Body of pancreas (tissue), 4 donors: Measurements from ENCODE around the gene VPS26B. TPM values are rescaled to one million over a fixed set of nuclear protein-coding genes. Genes with fewer than 3 reads are reported as not detected.
"Not testable (repeated sequence)": the region's sequence is repeated elsewhere in the genome, so short reads cannot be mapped to it uniquely, and the experiment has no call there.

Experiments
- ATAC-seq: fragments of 150-250 bp; one replicate; pipeline ENCODE4 v1.9.1; 2016
- DNase-seq, 4 donors: peaks; one replicate each; pipeline ENCODE4 v3.0.0-alpha.2; 2019
- H3K27ac ChIP-seq, 4 donors: fragments of 200-600 bp; sonication (generic); 1 replicate in 3 of 4; 2 replicates in 1 of 4; pipeline versions ENCODE4 v1.5.1 to v1.6.1; 2016 to 2019; ENCODE audit warnings: mild to moderate bottlenecking in 1 of 4, mixed read lengths in 1 of 4, moderate library complexity in 1 of 4
- H3K27me3 ChIP-seq, 2 donors: fragments of 200-600 bp; sonication (generic); one replicate each; pipeline ENCODE4 v1.6.0; 2016; ENCODE audit warnings: mild to moderate bottlenecking in 1 of 2
- H3K36me3 ChIP-seq, 2 donors: fragments of 200-600 bp; sonication (generic); replicated peaks in 1 of 2; 2 replicates each; pipeline ENCODE4 v1.5.1; 2016; ENCODE audit warnings: low read depth in 2 of 2; ENCODE audit not compliant: insufficient read depth in 1 of 2
- H3K4me1 ChIP-seq: fragments of 200-600 bp; sonication (generic); one replicate; pipeline ENCODE4 v1.6.0; 2016
- H3K4me3 ChIP-seq, 2 donors: fragments of 200-600 bp; sonication (generic); 1 replicate in 1 of 2; 2 replicates in 1 of 2; pipeline ENCODE4 v1.5.1; 2016 to 2019
- H3K9me3 ChIP-seq, 3 donors: fragments of 200-600 bp; sonication (generic); 1 replicate in 2 of 3; 2 replicates in 1 of 3; pipeline ENCODE4 v1.5.1; 2016
- CTCF ChIP-seq, 7 experiments: fragments of 450-650 bp in 4 of 7; fragments of 200-600 bp in 3 of 7; sonication (generic) in 3 of 7; IDR thresholded peaks; one replicate each; pipeline ENCODE4 v1.5.1; 2016 to 2019; ENCODE audit warnings: antibody characterized with exemption in 7 of 7
- POLR2A ChIP-seq, 3 donors: fragments of 450-650 bp; IDR thresholded peaks; one replicate each; pipeline ENCODE4 v1.6.1; 2016; ENCODE audit warnings: antibody characterized with exemption in 3 of 3, mild to moderate bottlenecking in 2 of 3
- WGBS, 2 donors: methylation state at CpG; one replicate each; pipeline ENCODE4 v1.1.5; 2017; 5-methylcytosine and 5-hydroxymethylcytosine counted together
- intact Hi-C: fragments of 100-400 bp; cut with DNase I; formaldehyde crosslinking; loops from one replicate; pipeline ENCODE4 v1.15.1; 2023
- total RNA-seq, 2 donors: library from RNA; depleted of rRNA; stranded (reverse); fragments of >200 nt; gene quantifications; one replicate each; pipeline ENCODE4 v1.1.0, GENCODE V29; 2016

The VPS26B gene
- total RNA-seq, 2 donors from 2014 or later: 23.7 to 34.8 TPM

- ATAC-seq (no peak), DNase-seq (no peak)
- Histone ChIP-seq H3K4me1 (peaks cover 17% of the 10 kb centered on the region), H3K27me3 (peaks cover 0 to 21% of the 10 kb centered on the region in 2 donors), H3K4me3 (no peak overlapping the region), H3K9me3 (no peaks in the 10 kb centered on the region), H3K27ac (no peak overlapping the region), H3K36me3 (no peaks in the 10 kb centered on the region)
- 83 to 87% methylated on average over 4 of the region's 4 CpGs for WGBS, 2 donors
- no peak for TF ChIP-seq POLR2A (IDR thresholded peaks at IDR 0.05)
- TF ChIP-seq CTCF (IDR thresholded peaks at IDR 0.05): no peak
- intact Hi-C loops: no loop called here
Observed at GRCh38 chr11:134278356-134278755, 53.9 kb downstream of the VPS26B start.

- DNase-seq, ATAC-seq: not testable (repeated sequence)
- WGBS, 2 donors: 70% methylated on average over 11 of the region's 17 CpGs; no CpG with 5 or more reads in 1 of the 2 donors
Observed at GRCh38 chr11:134281635-134282034, 57.2 kb downstream of the VPS26B start.

GRCh38 chr11:134282121-134283045 is 57.9 kb downstream of the VPS26B start:
- Histone ChIP-seq H3K27ac (no peak overlapping the region), H3K9me3 (no peaks in the 10 kb centered on the region), H3K4me1 (no peaks in the 10 kb centered on the region), H3K27me3 (peaks cover 0 to 4% of the 10 kb centered on the region in 2 donors), H3K4me3 (no peak overlapping the region), H3K36me3 (no peaks in the 10 kb centered on the region)
- no peak for ATAC-seq
- 74 to 75% methylated on average over 20 to 22 of the region's 22 CpGs for WGBS, 2 donors
- no peak for DNase-seq
- intact Hi-C loops: no loop called here
- TF ChIP-seq CTCF (IDR thresholded peaks at IDR 0.05) (no peak), POLR2A (IDR thresholded peaks at IDR 0.05) (no peak)

More at GRCh38 chr11:134281635-134282034, 57.2 kb downstream of the VPS26B start:
- H3K27ac ChIP-seq, H3K27me3 ChIP-seq, H3K36me3 ChIP-seq, H3K4me3 ChIP-seq, H3K9me3 ChIP-seq, H3K4me1 ChIP-seq, intact Hi-C loops: not testable (repeated sequence)

GRCh38 chr11:134283461-134284230 is 59.2 kb downstream of the VPS26B start:
- ATAC-seq: no peak
- intact Hi-C loops: no loop called here
- 78 to 81% methylated on average over 16 of the region's 16 CpGs for WGBS, 2 donors

GRCh38 chr11:134284349-134284748 is 59.9 kb downstream of the VPS26B start:
- intact Hi-C loops: not testable (repeated sequence)

More at GRCh38 chr11:134283461-134284230, 59.2 kb downstream of the VPS26B start:
- no peak for DNase-seq
- TF ChIP-seq POLR2A (IDR thresholded peaks at IDR 0.05) (no peak), CTCF (IDR thresholded peaks at IDR 0.05) (no peak)
- Histone ChIP-seq H3K4me3 (no peak overlapping the region), H3K9me3 (no peaks in the 10 kb centered on the region), H3K4me1 (no peaks in the 10 kb centered on the region), H3K27me3 (no peaks in the 10 kb centered on the region), H3K36me3 (no peaks in the 10 kb centered on the region), H3K27ac (no peak overlapping the region)

More at GRCh38 chr11:134284349-134284748, 59.9 kb downstream of the VPS26B start:
- DNase-seq, H3K4me1 ChIP-seq, H3K27me3 ChIP-seq, H3K4me3 ChIP-seq, H3K27ac ChIP-seq, ATAC-seq, H3K36me3 ChIP-seq, H3K9me3 ChIP-seq: not testable (repeated sequence)
- 87 to 89% methylated on average over 5 of the region's 5 CpGs for WGBS, 2 donors
